GM12878 (cell line): Measurements from ENCODE around the gene MAMDC2. TPM values are rescaled to one million over a fixed set of nuclear protein-coding genes. Genes with fewer than 3 reads are reported as not detected.

Experiments
- BACH1 ChIP-seq: fragments of 450-650 bp; IDR thresholded peaks from 2 replicates; pipeline ENCODE4 v1.6.1; 2017; ENCODE audit warnings: mild to moderate bottlenecking, borderline replicate concordance
- IRF4 ChIP-seq: IDR thresholded peaks from 2 replicates; pipeline ENCODE4 v1.6.1; 2011; ENCODE audit warnings: low read depth, low read length
- JUNB ChIP-seq: IDR thresholded peaks from 2 replicates; pipeline ENCODE4 v1.6.1; 2016; ENCODE audit warnings: antibody characterized with exemption, mild to moderate bottlenecking
- MEF2B ChIP-seq: fragments of 450-650 bp; IDR thresholded peaks from 2 replicates; pipeline ENCODE4 v1.6.1; 2018; ENCODE audit warnings: mild to moderate bottlenecking, moderate library complexity; ENCODE audit not compliant: partially characterized antibody, poor library complexity, severe bottlenecking
- MTA3 ChIP-seq: IDR thresholded peaks from 2 replicates; pipeline ENCODE4 v1.6.1; 2012; ENCODE audit warnings: low read length, inconsistent platforms, borderline replicate concordance
- RBBP5 ChIP-seq: fragments of 200-600 bp; sonication (generic); conservative IDR thresholded peaks from 2 replicates; pipeline ENCODE4 v1.6.1; 2016
- SPI1 ChIP-seq: IDR thresholded peaks from 2 replicates; pipeline ENCODE4 v1.6.1; 2011; ENCODE audit warnings: low read depth, mild to moderate bottlenecking, low read length, moderate library complexity, borderline replicate concordance; ENCODE audit not compliant: insufficient read depth
- YY1 ChIP-seq: IDR thresholded peaks from 2 replicates; pipeline ENCODE4 v1.6.1; 2011; ENCODE audit warnings: low read depth, mild to moderate bottlenecking, low read length
- ZNF24 ChIP-seq: fragments of 450-650 bp; IDR thresholded peaks from 2 replicates; pipeline ENCODE4 v1.6.1; 2017; ENCODE audit warnings: antibody characterized with exemption, mild to moderate bottlenecking
- polyA plus RNA-seq, 11 experiments: library from polyadenylated mRNA; depleted of rRNA in 4 of 11; unstranded in 6 of 11; stranded (reverse) in 5 of 11; fragments of >200 nt; fragmentation: Nextera tagmentation in 4 of 11; fragmentation: Illumina TruSeq in 1 of 11; extraction: Ambion mirVana in 4 of 11; extraction: Trizol in 1 of 11; gene quantifications; 1 replicate in 1 of 11; 2 replicates in 10 of 11; pipeline versions ENCODE4 v1.2.1 to v1.2.3, GENCODE V29; 2011 to 2016; ENCODE audit warnings: inconsistent platforms in 2 of 11, missing spikeins in 2 of 11, low read depth in 1 of 11
- total RNA-seq, 4 experiments: library from RNA; depleted of rRNA in 3 of 4; stranded (reverse); fragments of >200 nt in 3 of 4; fragmentation: Illumina TruSeq in 1 of 4; extraction: Trizol in 1 of 4; gene quantifications; 2 replicates each; pipeline versions ENCODE4 v1.2.1 to v1.2.3, GENCODE V29; 2013 to 2021
- TF ChIP-seq, protein P1 (sequence below): IDR thresholded peaks from 2 replicates; pipeline ENCODE4 v1.6.1; 2011; ENCODE audit warnings: mild to moderate bottlenecking, low read depth, low read length, moderate library complexity; ENCODE audit not compliant: insufficient replicate concordance
- TF ChIP-seq, protein P2 (sequence below): fragments of 450-650 bp; formaldehyde crosslinking; IDR thresholded peaks from 2 replicates; pipeline ENCODE4 v1.4.0; 2020; ENCODE audit warnings: mild to moderate bottlenecking, moderate library complexity
- TF ChIP-seq, protein P3 (sequence below): fragments of 450-650 bp; IDR thresholded peaks from 2 replicates; pipeline ENCODE4 v1.6.1; 2016; ENCODE audit warnings: mild to moderate bottlenecking
- TF ChIP-seq, protein P4 (sequence below): IDR thresholded peaks from 2 replicates; pipeline ENCODE4 v1.6.1; 2012; ENCODE audit warnings: mild to moderate bottlenecking, low read depth, low read length
- TF ChIP-seq, protein P5 (sequence below): fragments of 450-650 bp; IDR thresholded peaks from 2 replicates; pipeline ENCODE4 v1.6.1; 2017; ENCODE audit warnings: mild to moderate bottlenecking, low read depth, inconsistent platforms; ENCODE audit not compliant: poor library complexity, severe bottlenecking

Gene MAMDC2
- total and polyA plus RNA-seq, 10 of the 15 experiments (the other 5 are each of a cell fraction or from before 2014, with no cell fraction given) = 0.01 to 0.09 TPM; not detected in 8

DNA sequence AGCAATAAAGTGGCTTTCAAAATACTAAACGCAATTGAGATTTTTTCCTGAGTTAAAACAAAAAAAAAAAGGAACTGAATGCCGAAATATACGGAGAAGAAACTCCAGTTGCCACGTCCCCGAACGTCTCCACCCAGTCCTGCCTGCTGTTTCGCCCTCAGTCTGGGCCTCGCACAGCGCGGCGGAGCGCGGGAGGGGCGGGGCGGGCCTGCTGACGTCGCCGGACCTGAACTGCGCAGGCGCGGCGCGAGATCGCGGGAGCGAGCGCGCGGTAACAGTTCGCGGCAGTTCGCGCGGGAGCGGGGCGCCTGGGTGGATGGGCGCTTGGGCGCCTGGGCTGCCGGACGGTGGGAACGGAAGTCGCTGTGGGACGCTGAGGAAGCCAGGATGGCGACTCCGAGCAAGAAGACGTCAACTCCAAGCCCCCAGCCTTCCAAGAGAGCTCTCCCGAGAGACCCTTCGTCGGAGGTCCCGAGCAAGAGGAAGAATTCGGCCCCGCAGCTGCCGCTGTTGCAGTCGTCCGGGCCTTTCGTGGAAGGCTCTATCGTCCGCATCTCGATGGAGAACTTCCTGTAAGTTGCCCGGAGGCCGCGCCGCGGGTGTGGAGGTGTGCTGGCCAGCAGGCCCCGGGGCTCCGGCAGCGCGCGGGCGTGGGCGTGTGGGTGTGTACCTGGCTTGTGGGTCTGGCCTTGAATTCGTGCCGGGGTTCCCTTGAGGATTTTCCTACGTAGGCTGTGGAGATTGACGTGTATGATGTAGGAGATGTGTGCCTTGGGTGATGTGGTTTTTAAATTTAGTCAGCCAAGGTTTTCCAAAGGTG lies 215.3 kb downstream of the MAMDC2 start, which contains the start of gene SMC5 (continued):
- TF ChIP-seq, protein P1, sequence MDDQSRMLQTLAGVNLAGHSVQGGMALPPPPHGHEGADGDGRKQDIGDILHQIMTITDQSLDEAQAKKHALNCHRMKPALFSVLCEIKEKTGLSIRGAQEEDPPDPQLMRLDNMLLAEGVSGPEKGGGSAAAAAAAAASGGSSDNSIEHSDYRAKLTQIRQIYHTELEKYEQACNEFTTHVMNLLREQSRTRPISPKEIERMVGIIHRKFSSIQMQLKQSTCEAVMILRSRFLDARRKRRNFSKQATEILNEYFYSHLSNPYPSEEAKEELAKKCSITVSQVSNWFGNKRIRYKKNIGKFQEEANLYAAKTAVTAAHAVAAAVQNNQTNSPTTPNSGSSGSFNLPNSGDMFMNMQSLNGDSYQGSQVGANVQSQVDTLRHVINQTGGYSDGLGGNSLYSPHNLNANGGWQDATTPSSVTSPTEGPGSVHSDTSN = no peak
- TF ChIP-seq YY1 (peak; percentile 64), RBBP5 (no peak), JUNB (no peak), BACH1 (peak; percentile 87), IRF4 (no peak), MTA3 (no peak), SPI1 (0 out of 2 replicates have a peak, but pooled peaks have one; percentile 14), ZNF24 (no peak), MEF2B (peak; percentile 86)
- TF ChIP-seq, protein P2, sequence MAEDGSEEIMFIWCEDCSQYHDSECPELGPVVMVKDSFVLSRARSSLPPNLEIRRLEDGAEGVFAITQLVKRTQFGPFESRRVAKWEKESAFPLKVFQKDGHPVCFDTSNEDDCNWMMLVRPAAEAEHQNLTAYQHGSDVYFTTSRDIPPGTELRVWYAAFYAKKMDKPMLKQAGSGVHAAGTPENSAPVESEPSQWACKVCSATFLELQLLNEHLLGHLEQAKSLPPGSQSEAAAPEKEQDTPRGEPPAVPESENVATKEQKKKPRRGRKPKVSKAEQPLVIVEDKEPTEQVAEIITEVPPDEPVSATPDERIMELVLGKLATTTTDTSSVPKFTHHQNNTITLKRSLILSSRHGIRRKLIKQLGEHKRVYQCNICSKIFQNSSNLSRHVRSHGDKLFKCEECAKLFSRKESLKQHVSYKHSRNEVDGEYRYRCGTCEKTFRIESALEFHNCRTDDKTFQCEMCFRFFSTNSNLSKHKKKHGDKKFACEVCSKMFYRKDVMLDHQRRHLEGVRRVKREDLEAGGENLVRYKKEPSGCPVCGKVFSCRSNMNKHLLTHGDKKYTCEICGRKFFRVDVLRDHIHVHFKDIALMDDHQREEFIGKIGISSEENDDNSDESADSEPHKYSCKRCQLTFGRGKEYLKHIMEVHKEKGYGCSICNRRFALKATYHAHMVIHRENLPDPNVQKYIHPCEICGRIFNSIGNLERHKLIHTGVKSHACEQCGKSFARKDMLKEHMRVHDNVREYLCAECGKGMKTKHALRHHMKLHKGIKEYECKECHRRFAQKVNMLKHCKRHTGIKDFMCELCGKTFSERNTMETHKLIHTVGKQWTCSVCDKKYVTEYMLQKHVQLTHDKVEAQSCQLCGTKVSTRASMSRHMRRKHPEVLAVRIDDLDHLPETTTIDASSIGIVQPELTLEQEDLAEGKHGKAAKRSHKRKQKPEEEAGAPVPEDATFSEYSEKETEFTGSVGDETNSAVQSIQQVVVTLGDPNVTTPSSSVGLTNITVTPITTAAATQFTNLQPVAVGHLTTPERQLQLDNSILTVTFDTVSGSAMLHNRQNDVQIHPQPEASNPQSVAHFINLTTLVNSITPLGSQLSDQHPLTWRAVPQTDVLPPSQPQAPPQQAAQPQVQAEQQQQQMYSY (CRISPR knock-in tag) = no peak
- TF ChIP-seq, protein P3, sequence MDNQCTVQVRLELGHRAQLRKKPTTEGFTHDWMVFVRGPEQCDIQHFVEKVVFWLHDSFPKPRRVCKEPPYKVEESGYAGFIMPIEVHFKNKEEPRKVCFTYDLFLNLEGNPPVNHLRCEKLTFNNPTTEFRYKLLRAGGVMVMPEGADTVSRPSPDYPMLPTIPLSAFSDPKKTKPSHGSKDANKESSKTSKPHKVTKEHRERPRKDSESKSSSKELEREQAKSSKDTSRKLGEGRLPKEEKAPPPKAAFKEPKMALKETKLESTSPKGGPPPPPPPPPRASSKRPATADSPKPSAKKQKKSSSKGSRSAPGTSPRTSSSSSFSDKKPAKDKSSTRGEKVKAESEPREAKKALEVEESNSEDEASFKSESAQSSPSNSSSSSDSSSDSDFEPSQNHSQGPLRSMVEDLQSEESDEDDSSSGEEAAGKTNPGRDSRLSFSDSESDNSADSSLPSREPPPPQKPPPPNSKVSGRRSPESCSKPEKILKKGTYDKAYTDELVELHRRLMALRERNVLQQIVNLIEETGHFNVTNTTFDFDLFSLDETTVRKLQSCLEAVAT = peak; percentile 42; the same call in 1 of the 2 replicates
- TF ChIP-seq, protein P4, sequence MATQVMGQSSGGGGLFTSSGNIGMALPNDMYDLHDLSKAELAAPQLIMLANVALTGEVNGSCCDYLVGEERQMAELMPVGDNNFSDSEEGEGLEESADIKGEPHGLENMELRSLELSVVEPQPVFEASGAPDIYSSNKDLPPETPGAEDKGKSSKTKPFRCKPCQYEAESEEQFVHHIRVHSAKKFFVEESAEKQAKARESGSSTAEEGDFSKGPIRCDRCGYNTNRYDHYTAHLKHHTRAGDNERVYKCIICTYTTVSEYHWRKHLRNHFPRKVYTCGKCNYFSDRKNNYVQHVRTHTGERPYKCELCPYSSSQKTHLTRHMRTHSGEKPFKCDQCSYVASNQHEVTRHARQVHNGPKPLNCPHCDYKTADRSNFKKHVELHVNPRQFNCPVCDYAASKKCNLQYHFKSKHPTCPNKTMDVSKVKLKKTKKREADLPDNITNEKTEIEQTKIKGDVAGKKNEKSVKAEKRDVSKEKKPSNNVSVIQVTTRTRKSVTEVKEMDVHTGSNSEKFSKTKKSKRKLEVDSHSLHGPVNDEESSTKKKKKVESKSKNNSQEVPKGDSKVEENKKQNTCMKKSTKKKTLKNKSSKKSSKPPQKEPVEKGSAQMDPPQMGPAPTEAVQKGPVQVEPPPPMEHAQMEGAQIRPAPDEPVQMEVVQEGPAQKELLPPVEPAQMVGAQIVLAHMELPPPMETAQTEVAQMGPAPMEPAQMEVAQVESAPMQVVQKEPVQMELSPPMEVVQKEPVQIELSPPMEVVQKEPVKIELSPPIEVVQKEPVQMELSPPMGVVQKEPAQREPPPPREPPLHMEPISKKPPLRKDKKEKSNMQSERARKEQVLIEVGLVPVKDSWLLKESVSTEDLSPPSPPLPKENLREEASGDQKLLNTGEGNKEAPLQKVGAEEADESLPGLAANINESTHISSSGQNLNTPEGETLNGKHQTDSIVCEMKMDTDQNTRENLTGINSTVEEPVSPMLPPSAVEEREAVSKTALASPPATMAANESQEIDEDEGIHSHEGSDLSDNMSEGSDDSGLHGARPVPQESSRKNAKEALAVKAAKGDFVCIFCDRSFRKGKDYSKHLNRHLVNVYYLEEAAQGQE = 0 out of 2 replicates have a peak, but pooled peaks have one; percentile 7
- TF ChIP-seq, protein P5, sequence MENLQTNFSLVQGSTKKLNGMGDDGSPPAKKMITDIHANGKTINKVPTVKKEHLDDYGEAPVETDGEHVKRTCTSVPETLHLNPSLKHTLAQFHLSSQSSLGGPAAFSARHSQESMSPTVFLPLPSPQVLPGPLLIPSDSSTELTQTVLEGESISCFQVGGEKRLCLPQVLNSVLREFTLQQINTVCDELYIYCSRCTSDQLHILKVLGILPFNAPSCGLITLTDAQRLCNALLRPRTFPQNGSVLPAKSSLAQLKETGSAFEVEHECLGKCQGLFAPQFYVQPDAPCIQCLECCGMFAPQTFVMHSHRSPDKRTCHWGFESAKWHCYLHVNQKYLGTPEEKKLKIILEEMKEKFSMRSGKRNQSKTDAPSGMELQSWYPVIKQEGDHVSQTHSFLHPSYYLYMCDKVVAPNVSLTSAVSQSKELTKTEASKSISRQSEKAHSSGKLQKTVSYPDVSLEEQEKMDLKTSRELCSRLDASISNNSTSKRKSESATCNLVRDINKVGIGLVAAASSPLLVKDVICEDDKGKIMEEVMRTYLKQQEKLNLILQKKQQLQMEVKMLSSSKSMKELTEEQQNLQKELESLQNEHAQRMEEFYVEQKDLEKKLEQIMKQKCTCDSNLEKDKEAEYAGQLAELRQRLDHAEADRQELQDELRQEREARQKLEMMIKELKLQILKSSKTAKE = no peak
